Measurements from ENCODE around the gene SLC22A3. TPM values are rescaled to one million over a fixed set of nuclear protein-coding genes. Genes with fewer than 3 reads are reported as not detected.

Gene SLC22A3
- total and polyA plus RNA-seq, 2 of the 4 experiments (the other 2 are of a cell fraction), result not detected

GRCh38 chr6:160408528-160408927 is 60.4 kb downstream of the SLC22A3 start:
- no peaks in the 10 kb centered on the region; the same call in 1 of the 2 replicates for H3K9me3 ChIP-seq (ENCODE audit: control insufficient read depth, insufficient read depth, low read length)
- H3K36me3 ChIP-seq (ENCODE audit: control insufficient read depth, insufficient read depth, low read length), result no peaks in the 10 kb centered on the region
- H4K91ac ChIP-seq (ENCODE audit: insufficient read depth, low read depth, low read length), result no peak overlapping the region
- H3K23ac ChIP-seq (ENCODE audit: low read depth, low read length), result no peak overlapping the region
- no peak overlapping the region for H4K5ac ChIP-seq (ENCODE audit: low read depth, low read length)
- no peak for TF ChIP-seq RAD21 (IDR thresholded peaks at IDR 0.05; ENCODE audit: low read length)
- no peak for TF ChIP-seq ELK1 (IDR thresholded peaks at IDR 0.05; ENCODE audit: borderline replicate concordance, low read depth, low read length)
- TF ChIP-seq MAZ (IDR thresholded peaks at IDR 0.05; ENCODE audit: borderline replicate concordance, low read depth, low read length), result no peak
- TF ChIP-seq SMC3 (IDR thresholded peaks at IDR 0.05; ENCODE audit: low read depth, low read length), result no peak
- TF ChIP-seq CTCF (conservative IDR thresholded peaks at IDR 0.05; ENCODE audit: low read depth, low read length), result no peak
- TF ChIP-seq BHLHE40 (IDR thresholded peaks at IDR 0.05; ENCODE audit: low read depth, low read length), result no peak
- TF ChIP-seq CHD1 (IDR thresholded peaks at IDR 0.05; ENCODE audit: low read depth, low read length), result no peak
- no peak for TF ChIP-seq CEBPB (IDR thresholded peaks at IDR 0.05; ENCODE audit: low read depth, low read length)
- no peak for ATAC-seq (ENCODE audit: low read depth)
- no peaks in the 10 kb centered on the region for H3K4me1 ChIP-seq (ENCODE audit: control insufficient read depth, insufficient read depth, low read length)
- H2AK9ac ChIP-seq (replicated peaks; ENCODE audit: low read depth, low read length, poor library complexity), result no peak overlapping the region
- no peak overlapping the region for H3K56ac ChIP-seq (ENCODE audit: extremely low read depth, insufficient read depth, low read length)
- CTCF ChIA-PET, result no interaction called here
- no peaks in the 10 kb centered on the region for H4K20me1 ChIP-seq (ENCODE audit: insufficient read depth, low read length)
- no peak overlapping the region for H3K14ac ChIP-seq (replicated peaks; ENCODE audit: low read depth, low read length)
- no peak overlapping the region for H3K27ac ChIP-seq (ENCODE audit: insufficient read depth, low read length)
- no peak overlapping the region for H3K18ac ChIP-seq (ENCODE audit: low read depth, low read length)
- BruUV-seq (replicated peaks), result no TSS peak
- WGBS, 2 experiments (ENCODE audit: extremely low coverage in 2 of 2, insufficient read length in 1 of 2), result no CpG with 5 or more reads among the region's 5 CpGs
- dilution Hi-C loops (cut with HindIII; ENCODE audit: low sequenced_read_pairs, unreplicated experiment), result no loop called here
- H3K4me3 ChIP-seq (ENCODE audit: insufficient read depth, low read depth, low read length), result no peak overlapping the region
- H2BK20ac ChIP-seq (ENCODE audit: low read depth, low read length), result no peak overlapping the region
- H3K27me3 ChIP-seq (ENCODE audit: control insufficient read depth, insufficient read depth, low read length), result no peaks in the 10 kb centered on the region
- H3K79me1 ChIP-seq (ENCODE audit: low read depth in 1 of 2, low read length in 2 of 2), result no peaks in the 10 kb centered on the region
- in situ Hi-C loops (cut with MboI; ENCODE audit: low sequenced_read_pairs), result no loop called here
- H3K9ac ChIP-seq (ENCODE audit: low read depth, low read length), result no peak overlapping the region
- H3K4ac ChIP-seq (ENCODE audit: low read depth, low read length), result no peak overlapping the region
- no peak overlapping the region for H2BK15ac ChIP-seq (ENCODE audit: low read depth, low read length)
- H3K9me1 ChIP-seq (ENCODE audit: insufficient read depth, low read length), result no peaks in the 10 kb centered on the region
- H2AFZ ChIP-seq (replicated peaks; ENCODE audit: low read length, poor library complexity), result no peak overlapping the region
- no peak overlapping the region for H4K8ac ChIP-seq (ENCODE audit: low read depth in 2 of 2, low read length in 2 of 2)
- no peak overlapping the region for H2AK5ac ChIP-seq (ENCODE audit: low read depth, low read length)
- DNase-seq, result no peak
- POLR2A ChIA-PET (ENCODE audit: unreplicated experiment), result no interaction called here
- intact Hi-C loops (cut with micrococcal nuclease), result no loop called here
- H2BK5ac ChIP-seq (ENCODE audit: low read depth, low read length, poor library complexity, severe bottlenecking), result no peak overlapping the region
- no peak overlapping the region for H2BK120ac ChIP-seq (ENCODE audit: low read depth, low read length)
- H3K4me2 ChIP-seq (ENCODE audit: low read depth, low read length), result no peak overlapping the region
